ENCODE measurements around the gene PAK6.

- TF ChIP-seq CTCF (IDR thresholded peaks at IDR 0.05) (no peak), POLR2A (IDR thresholded peaks at IDR 0.05) (no peak)
Measured at GRCh38 chr15:40241269-40242212, 2.7 kb downstream of the PAK6 start.
